Measurements from ENCODE around the gene KCTD4.
A peak's percentile ranks its signal among the peaks of the same experiment; 100 is the strongest.
"Not testable (repeated sequence)": the region's sequence is repeated elsewhere in the genome, so short reads cannot be mapped to it uniquely, and the experiment has no call there.

Gene KCTD4

GRCh38 chr13:45215392-45216077 lies 14.7 kb upstream of the KCTD4 start:
- DNase-seq, result no peak

- DNase-seq, result no peak
Observed at GRCh38 chr13:45209229-45209628, 8.4 kb upstream of the KCTD4 start.

GRCh38 chr13:45208132-45208531 lies 7.3 kb upstream of the KCTD4 start:
- DNase-seq, result no peak

DNA sequence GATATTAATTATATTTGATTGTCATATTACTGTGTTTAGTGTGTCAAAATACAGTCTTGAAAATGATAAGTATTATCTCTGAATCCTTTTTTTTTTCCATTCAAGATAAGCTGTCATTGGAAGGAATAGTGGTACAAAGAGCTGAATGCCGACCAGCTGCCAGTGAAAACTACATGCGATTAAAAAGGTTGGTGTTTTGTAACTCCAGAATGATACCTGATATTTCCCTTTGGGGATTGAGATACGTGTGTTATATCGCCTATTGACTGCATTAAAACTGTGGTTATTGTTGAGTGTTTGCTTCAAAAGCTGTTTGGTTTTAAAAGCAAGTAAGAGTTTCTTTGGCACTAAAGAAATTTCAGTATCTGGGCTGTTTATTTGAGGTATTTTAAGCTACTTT lies 6.5 kb upstream of the KCTD4 start:
- DNase-seq, result peak; percentile 76

DNA sequence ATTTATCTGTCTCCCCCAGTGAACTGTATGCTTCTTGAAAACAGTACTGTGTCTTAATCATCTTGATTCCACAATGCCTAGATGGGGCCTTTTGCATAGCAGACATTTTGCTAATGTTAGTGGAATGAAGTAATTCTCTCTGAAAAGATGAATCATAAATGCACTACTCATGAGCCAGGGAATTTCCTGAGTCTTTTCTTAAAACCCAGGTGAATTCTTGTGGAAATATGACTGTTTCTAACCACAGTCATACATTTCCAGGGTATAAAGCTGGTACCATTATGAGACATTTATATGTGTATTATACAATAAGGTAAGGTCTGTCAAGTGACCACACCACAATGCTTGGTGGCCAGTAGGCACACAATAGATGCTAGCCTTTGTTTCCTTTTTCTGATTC lies 5.5 kb upstream of the KCTD4 start:
- DNase-seq, result no peak

DNA sequence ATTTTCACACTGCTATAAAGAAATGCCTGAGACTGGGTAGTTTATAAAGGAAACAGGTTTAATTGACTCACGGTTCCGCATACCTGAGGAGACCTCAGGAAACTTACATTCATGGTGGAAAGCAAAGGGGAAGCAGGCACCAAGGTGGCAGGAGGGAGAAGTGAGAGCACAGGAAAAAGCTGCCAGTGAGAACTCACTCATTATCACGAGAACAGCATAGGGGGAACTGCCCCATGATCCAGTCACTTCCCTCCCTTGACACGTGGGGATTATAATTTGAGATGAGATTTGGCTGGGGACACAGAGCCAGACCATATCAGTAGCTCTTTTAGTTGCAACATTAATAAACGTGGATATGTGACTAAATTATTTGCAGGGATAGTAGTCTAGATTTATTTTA lies 4.3 kb upstream of the KCTD4 start:
- peak; percentile 35 for DNase-seq

GRCh38 chr13:45199711-45200110 lies 1.1 kb downstream of the KCTD4 start:
- DNase-seq, result no peak

DNA sequence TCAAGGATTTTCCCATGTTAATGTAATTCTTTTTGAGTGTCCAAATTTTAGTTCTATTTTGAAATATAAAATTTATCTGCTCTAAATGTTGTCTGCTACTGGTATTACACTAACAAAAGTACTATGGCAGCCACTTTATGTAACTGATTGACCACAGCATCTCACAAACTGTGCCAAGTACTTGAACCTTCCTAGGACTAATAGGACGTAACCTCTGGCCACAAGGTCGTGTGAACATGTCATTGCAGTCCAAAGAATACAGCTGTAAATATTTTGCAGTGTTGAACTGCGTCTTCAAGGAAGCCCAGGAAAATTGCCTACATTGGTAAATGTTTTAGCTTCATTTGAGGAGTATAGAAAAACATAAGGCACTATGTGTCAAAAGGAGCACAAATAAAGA lies 1.9 kb downstream of the KCTD4 start:
- DNase-seq, result no peak

- no peak for DNase-seq
Observed at GRCh38 chr13:45198041-45198440, 2.8 kb downstream of the KCTD4 start.

DNA sequence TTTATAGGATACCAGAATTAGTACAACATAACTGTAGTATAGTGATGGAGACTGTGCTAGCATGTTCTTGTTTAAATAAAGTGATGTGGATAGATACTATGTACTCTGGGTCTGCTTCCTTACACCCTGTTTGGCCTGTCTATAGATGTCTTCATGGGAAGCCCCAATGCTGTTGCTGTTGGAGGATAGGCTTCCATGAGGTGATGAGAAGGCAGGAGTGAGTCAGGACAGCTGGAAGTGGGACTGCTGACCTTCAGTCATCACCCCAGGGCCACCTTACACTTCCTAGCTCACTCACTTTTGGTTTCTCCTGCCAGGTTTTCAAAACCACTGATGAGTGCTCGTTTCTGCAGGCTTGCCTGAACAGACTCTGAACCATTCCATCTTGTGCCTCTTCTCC lies 4.2 kb downstream of the KCTD4 start:
- DNase-seq, result no peak

DNA sequence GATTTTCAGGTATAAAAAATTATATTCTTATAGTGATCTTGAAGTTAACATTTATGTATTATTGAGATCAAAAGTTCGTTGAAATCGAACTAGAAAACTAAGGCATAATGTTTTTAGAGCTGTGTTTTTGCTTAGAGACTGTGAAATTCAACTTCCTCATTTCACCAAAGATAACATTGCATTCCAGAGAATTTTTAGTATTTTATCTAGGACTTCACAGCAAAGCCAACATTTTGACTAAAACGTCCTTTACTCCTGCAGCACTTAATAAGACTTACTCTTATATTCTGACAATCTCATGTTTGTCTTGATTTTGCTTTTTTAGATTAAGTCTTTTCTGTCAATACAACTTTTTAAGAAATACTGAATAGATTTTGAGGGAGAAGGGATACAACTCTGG lies 4.7 kb downstream of the KCTD4 start:
- DNase-seq, result no peak

GRCh38 chr13:45195421-45195820 lies 5.4 kb downstream of the KCTD4 start:
- no peak for DNase-seq

DNA sequence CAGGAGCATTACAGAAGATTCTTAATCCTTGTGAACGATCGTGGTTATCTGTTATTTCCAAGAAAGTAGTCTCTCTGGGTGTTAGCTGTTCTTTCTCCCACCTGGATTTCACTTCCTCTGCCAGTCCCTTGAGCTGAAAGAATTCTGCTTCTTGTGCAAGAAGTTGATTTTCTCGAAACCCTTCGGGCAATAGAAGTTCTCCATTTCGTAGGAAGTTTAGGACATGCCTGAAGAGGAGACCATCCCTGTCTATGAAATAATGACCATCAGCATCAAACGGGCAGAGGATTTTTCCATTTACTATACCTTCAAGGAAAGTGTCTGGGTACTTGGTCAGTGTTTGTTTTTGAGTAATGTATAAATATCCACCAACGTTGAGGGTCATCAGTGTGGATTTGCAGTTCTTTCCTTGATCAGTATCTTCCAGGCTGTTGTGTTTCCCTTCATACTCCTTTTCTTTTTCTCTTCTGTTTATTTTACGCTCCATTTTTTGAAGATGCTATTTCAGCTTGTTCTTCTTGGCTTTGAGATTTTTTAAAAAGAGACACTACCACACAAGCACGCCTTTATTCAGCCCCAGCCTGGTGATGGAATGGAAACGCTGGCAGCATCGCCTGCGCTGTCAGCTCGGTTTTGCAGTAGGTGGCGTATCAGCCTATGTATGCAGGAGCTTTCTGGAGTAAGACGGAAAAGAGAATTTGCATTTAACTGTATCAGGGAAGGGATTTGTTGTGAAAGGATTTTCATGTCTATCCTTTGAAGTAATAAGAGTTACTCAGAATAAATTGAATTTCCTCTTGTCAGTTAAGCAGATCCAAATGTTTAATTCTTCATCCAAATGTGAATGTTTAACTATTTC lies 6.5 kb downstream of the KCTD4 start:
- DNase-seq, result no peak

DNA sequence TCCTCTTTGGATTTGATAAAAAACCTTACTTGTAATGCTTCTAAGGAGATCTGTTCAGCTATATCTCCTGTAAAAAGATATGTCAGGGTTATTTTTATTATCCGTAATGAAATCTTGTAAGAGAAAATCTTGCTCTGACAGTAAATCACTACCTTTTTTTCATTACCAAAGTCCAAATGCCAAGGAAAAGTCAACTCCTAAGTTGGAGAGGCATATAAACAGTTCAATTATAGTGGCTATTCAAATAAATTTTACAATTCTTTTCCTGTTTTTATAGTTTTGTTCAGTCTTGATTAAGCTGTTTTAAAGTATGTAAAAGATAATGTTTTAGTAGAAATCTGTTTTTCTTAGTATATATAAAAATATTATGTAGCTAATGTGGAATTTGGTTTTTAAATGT lies 9.0 kb downstream of the KCTD4 start:
- DNase-seq, result no peak

GRCh38 chr13:45189511-45189910 lies 11.3 kb downstream of the KCTD4 start:
- not testable (repeated sequence) for DNase-seq

- DNase-seq, result not testable (repeated sequence)
Observed at GRCh38 chr13:45189077-45189476, 11.8 kb downstream of the KCTD4 start.

GRCh38 chr13:45185286-45185685 lies 15.6 kb downstream of the KCTD4 start:
- no peak for DNase-seq

DNA sequence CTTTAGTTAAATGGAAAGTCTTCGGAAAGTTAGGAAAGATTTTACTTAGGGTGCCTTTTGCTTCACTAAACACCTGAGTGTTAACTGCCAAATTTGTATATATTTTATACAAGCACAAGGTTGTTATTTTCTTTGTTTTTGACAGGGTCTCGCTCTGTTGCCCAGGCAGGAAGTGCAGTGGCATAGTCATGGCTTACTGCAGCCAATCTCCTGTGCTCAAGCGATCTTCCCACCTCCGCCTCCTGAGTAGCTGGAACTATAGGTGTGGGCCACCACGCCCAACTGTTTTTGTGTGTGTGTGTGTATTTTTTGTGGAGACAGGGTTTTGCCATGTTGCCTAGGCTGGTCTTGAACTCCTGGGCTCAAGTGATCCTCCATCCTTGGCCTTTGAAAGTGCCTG lies 16.2 kb downstream of the KCTD4 start:
- DNase-seq, result no peak

GRCh38 chr13:45180713-45181601 lies 19.9 kb downstream of the KCTD4 start:
- DNase-seq, result no peak

DNA sequence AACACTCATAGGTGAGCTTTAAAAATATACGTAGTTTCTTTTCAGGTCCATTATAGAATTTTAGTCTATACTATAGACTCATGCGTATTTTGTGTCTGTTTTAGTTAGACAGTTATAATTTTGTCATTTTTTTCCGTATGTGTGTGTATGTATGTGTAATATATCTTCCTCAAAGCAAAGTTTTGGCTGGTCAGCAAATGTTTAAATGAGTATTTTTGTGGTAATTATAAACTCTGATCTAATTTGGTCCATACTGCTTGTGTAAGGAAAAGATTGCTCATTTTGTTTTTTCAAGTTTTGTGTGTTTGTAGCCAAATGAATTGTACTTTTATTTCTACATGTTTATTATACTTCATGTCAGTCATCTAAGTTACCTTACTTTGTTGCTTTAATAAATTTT lies 20.5 kb downstream of the KCTD4 start:
- DNase-seq, result no peak

- DNase-seq, result no peak
Observed at GRCh38 chr13:45179428-45179827, 21.4 kb downstream of the KCTD4 start.

DNA sequence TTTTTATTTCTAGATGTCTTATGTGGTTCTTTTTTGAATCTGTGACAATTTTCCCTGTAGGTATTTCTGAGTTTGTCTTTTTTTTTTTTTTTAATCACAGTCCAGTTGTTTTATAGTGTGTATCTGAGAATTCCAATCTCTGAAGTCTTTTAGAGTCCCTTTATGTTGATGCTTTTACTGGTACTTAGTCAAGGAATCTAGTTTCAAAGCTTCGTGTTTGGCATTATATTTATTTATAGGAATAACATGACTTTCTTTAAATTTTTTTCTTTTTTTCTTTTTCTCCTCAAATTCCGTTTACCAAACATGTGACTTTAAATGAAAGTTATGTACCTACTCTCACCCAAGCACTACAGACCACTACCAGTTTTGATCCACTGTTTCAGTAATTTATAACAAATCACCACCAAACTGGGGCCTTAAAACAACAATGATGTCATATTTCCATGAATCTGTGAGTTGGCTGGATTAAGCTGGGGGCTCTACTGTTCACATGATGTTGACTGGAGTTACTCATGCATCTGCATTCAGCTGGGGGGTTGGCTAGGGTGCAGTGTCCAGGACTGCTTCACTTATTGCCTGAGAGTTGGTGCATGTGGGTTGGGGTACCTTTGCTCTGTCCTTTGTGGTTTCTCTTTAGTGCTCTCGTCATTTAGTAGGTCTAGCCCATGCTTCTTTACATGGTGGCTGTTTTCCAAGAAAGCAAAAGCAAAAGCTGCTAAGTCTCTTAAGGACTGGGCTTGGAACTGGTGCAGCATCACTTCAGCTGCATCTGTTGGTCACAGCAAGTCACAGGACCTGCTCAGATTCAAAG lies 22.3 kb downstream of the KCTD4 start:
- DNase-seq, result no peak

DNA sequence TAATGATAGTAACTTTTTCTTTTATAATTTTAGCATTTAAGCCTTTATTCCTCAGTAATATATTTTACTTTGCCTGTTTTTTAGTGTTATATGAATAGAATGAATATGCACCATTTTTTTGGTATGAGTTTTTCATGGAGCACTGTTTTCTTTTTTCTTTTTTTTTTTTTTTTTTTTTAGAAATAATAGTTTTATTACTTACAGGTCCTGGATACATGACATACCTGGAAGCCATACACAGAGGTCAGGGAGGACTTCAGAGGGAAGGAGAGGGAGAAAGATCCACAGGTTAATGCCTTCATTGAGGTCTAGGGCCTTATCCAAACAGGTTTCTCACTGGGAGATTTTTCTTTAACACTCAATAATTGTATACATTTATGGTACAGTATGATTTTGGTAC lies 26.4 kb downstream of the KCTD4 start:
- DNase-seq, result no peak

Measured in NCI-H82 (cell line).